Loucy (cell line): Measurements from ENCODE around the gene TMTC2.

ENCODE experiments used
- H2AFZ ChIP-seq: fragments of 200-600 bp; sonication (generic); 2 replicates; pipeline ENCODE4 v1.6.0; 2016; ENCODE audit warnings: antibody characterized with exemption, mild to moderate bottlenecking, low read length, moderate library complexity
- H3F3A ChIP-seq: fragments of 200-600 bp; 2 replicates; pipeline ENCODE4 v1.6.0; 2016; ENCODE audit warnings: antibody characterized with exemption, low read depth, mild to moderate bottlenecking
- H3K27me3 ChIP-seq: fragments of 200-600 bp; sonication (generic); 2 replicates; pipeline ENCODE4 v1.6.1; 2014; ENCODE audit warnings: low read length, mild to moderate bottlenecking; ENCODE audit not compliant: insufficient read depth, poor library complexity, severe bottlenecking
- H3K36me3 ChIP-seq: fragments of 200-600 bp; sonication (generic); 2 replicates; pipeline ENCODE4 v1.6.1; 2016; ENCODE audit warnings: low read length; ENCODE audit not compliant: insufficient read depth
- H3K4me1 ChIP-seq: fragments of 200-600 bp; sonication (generic); 2 replicates; pipeline ENCODE4 v1.5.1; 2014; ENCODE audit warnings: low read length, mild to moderate bottlenecking; ENCODE audit not compliant: insufficient read depth, poor library complexity, severe bottlenecking
- H3K4me2 ChIP-seq: fragments of 200-600 bp; sonication (generic); 2 replicates; pipeline ENCODE4 v1.6.0; 2014; ENCODE audit warnings: antibody characterized with exemption, low read length, low read depth, mild to moderate bottlenecking; ENCODE audit not compliant: poor library complexity, severe bottlenecking
- H3K4me3 ChIP-seq: fragments of 200-600 bp; sonication (generic); 2 replicates; pipeline ENCODE4 v1.5.1; 2014; ENCODE audit warnings: low read length, mild to moderate bottlenecking, mixed read lengths; ENCODE audit not compliant: poor library complexity, severe bottlenecking
- H3K79me2 ChIP-seq: fragments of 200-600 bp; sonication (generic); 2 replicates; pipeline ENCODE4 v1.6.1; 2014; ENCODE audit warnings: low read length; ENCODE audit not compliant: insufficient read depth
- H3K9ac ChIP-seq: fragments of 200-600 bp; sonication (generic); 2 replicates; pipeline ENCODE4 v1.6.0; 2014; ENCODE audit warnings: mild to moderate bottlenecking, low read depth, low read length, moderate library complexity; ENCODE audit not compliant: poor library complexity, severe bottlenecking
- H3K9me2 ChIP-seq: fragments of 200-600 bp; sonication (generic); replicated peaks from 2 replicates; pipeline ENCODE4 v1.6.1; 2016; ENCODE audit warnings: low read depth, low read length, mixed read lengths
- H3K9me3 ChIP-seq: fragments of 200-600 bp; sonication (generic); 2 replicates; pipeline ENCODE4 v1.6.1; 2014; ENCODE audit warnings: mild to moderate bottlenecking, antibody characterized with exemption, low read length, low read depth; ENCODE audit not compliant: insufficient read depth
- H4K20me1 ChIP-seq: fragments of 200-600 bp; sonication (generic); 2 replicates; pipeline ENCODE4 v1.6.0; 2014; ENCODE audit warnings: antibody characterized with exemption, low read length, mild to moderate bottlenecking; ENCODE audit not compliant: insufficient read depth, poor library complexity, severe bottlenecking
- EZH2phosphoT487 ChIP-seq: fragments of 200-600 bp; IDR thresholded peaks from 2 replicates; pipeline ENCODE4 v1.6.1; 2018; ENCODE audit warnings: antibody characterized with exemption, mild to moderate bottlenecking, moderate library complexity, borderline replicate concordance
- TF ChIP-seq, protein P1 (sequence below): fragments of 200-600 bp; sonication (generic); conservative IDR thresholded peaks from 2 replicates; pipeline ENCODE4 v1.5.1; 2014; ENCODE audit warnings: mild to moderate bottlenecking, antibody characterized with exemption, low read length

TMTC2 gene

GRCh38 chr12:82994117-82994516 is 307.4 kb downstream of the TMTC2 start:
- Histone ChIP-seq H3F3A (no peaks in the 10 kb centered on the region), H3K27me3 (no peaks in the 10 kb centered on the region), H3K4me1 (no peaks in the 10 kb centered on the region), H3K4me3 (no peak overlapping the region), H4K20me1 (no peaks in the 10 kb centered on the region), H3K4me2 (no peak overlapping the region), H3K9me3 (no peaks in the 10 kb centered on the region), H3K79me2 (no peaks in the 10 kb centered on the region), H3K9ac (no peak overlapping the region), H2AFZ (no peak overlapping the region), H3K36me3 (no peaks in the 10 kb centered on the region), H3K9me2 (no peaks in the 10 kb centered on the region)
- TF ChIP-seq, protein P1, sequence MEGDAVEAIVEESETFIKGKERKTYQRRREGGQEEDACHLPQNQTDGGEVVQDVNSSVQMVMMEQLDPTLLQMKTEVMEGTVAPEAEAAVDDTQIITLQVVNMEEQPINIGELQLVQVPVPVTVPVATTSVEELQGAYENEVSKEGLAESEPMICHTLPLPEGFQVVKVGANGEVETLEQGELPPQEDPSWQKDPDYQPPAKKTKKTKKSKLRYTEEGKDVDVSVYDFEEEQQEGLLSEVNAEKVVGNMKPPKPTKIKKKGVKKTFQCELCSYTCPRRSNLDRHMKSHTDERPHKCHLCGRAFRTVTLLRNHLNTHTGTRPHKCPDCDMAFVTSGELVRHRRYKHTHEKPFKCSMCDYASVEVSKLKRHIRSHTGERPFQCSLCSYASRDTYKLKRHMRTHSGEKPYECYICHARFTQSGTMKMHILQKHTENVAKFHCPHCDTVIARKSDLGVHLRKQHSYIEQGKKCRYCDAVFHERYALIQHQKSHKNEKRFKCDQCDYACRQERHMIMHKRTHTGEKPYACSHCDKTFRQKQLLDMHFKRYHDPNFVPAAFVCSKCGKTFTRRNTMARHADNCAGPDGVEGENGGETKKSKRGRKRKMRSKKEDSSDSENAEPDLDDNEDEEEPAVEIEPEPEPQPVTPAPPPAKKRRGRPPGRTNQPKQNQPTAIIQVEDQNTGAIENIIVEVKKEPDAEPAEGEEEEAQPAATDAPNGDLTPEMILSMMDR: no peak
- no peak for TF ChIP-seq EZH2phosphoT487

GRCh38 chr12:82996168-82996812 is 309.6 kb downstream of the TMTC2 start:
- Histone ChIP-seq H3K36me3 (no peaks in the 10 kb centered on the region), H3K9me3 (no peaks in the 10 kb centered on the region), H3K79me2 (no peaks in the 10 kb centered on the region), H3K9ac (no peak overlapping the region), H3K4me1 (no peaks in the 10 kb centered on the region), H4K20me1 (no peaks in the 10 kb centered on the region), H3K4me2 (no peak overlapping the region), H3K9me2 (no peaks in the 10 kb centered on the region), H3K27me3 (no peaks in the 10 kb centered on the region), H3K4me3 (no peak overlapping the region), H2AFZ (no peak overlapping the region), H3F3A (no peaks in the 10 kb centered on the region)
- TF ChIP-seq EZH2phosphoT487: no peak
- TF ChIP-seq, protein P1: no peak

DNA sequence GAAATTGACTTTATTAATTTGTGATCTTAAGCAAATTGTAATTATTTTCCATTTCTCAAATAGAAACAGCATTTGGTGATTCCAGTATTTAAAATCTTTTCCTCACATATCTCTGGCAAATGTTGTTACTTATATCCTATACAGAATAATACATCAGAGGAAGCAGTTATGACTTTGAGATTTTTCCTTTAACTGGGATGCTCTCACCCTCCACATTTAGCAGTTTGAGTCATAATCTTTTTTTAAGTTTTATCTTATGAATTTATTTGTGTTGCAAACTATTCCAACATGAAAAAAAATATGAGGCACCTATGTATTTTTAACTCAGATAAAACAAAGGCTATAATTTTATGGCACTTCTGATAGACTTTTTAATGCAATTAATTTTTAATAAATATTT is 311.8 kb downstream of the TMTC2 start:
- no peaks in the 10 kb centered on the region for H3K9me3 ChIP-seq
- TF ChIP-seq, protein P1: no peak
- no peak for TF ChIP-seq EZH2phosphoT487
- no peaks in the 10 kb centered on the region for H3K9me2 ChIP-seq
- H3K4me2 ChIP-seq: no peak overlapping the region
- H2AFZ ChIP-seq: no peak overlapping the region
- no peaks in the 10 kb centered on the region for H3F3A ChIP-seq
- no peaks in the 10 kb centered on the region for H3K36me3 ChIP-seq
- H4K20me1 ChIP-seq: no peaks in the 10 kb centered on the region
- no peaks in the 10 kb centered on the region for H3K27me3 ChIP-seq
- H3K4me3 ChIP-seq: no peak overlapping the region
- H3K9ac ChIP-seq: no peak overlapping the region
- H3K79me2 ChIP-seq: no peaks in the 10 kb centered on the region
- no peaks in the 10 kb centered on the region for H3K4me1 ChIP-seq
